Measurements from ENCODE around the gene USP9X.

DNA sequence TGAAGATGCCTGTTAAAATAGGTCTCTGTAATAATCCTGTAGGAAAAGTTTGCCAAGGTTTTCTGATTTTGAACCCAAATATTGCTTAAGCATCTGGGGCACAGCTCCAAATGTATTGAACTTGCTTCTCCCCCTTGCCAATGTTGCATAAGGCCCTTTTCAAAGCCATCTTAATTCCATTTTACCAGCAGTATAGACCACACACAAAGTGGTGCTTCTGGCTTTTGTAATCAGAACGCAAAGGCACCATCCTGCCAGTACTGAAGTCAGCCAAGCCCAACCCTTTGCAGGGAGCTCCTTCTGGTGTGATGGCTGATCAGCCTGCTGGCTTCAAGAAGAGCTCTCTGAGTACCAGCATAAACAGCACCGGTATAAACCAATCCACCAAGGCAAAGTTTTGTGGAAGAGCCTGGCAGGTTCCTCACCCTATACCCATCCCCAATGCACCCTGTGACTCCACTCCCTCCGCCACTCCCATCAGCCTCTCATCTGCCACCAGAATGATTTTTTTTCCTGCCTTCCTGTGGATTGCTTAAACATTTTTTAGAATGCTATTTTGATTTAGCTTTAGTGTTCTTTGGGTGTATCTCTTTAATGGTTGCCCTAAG, 39.2 kb upstream of the USP9X start:
- TF ChIP-seq, protein P1, sequence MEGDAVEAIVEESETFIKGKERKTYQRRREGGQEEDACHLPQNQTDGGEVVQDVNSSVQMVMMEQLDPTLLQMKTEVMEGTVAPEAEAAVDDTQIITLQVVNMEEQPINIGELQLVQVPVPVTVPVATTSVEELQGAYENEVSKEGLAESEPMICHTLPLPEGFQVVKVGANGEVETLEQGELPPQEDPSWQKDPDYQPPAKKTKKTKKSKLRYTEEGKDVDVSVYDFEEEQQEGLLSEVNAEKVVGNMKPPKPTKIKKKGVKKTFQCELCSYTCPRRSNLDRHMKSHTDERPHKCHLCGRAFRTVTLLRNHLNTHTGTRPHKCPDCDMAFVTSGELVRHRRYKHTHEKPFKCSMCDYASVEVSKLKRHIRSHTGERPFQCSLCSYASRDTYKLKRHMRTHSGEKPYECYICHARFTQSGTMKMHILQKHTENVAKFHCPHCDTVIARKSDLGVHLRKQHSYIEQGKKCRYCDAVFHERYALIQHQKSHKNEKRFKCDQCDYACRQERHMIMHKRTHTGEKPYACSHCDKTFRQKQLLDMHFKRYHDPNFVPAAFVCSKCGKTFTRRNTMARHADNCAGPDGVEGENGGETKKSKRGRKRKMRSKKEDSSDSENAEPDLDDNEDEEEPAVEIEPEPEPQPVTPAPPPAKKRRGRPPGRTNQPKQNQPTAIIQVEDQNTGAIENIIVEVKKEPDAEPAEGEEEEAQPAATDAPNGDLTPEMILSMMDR (IDR thresholded peaks at IDR 0.05; ENCODE audit: insufficient read depth, low read length) = no peak
- TF ChIP-seq POLR2AphosphoS5 (IDR thresholded peaks at IDR 0.05; ENCODE audit: low read depth) (no peak), SPI1 (IDR thresholded peaks at IDR 0.05; ENCODE audit: borderline replicate concordance, low read depth) (no peak), GABPA (IDR thresholded peaks at IDR 0.05; ENCODE audit: low read depth) (no peak)
- TF ChIP-seq, protein P2, sequence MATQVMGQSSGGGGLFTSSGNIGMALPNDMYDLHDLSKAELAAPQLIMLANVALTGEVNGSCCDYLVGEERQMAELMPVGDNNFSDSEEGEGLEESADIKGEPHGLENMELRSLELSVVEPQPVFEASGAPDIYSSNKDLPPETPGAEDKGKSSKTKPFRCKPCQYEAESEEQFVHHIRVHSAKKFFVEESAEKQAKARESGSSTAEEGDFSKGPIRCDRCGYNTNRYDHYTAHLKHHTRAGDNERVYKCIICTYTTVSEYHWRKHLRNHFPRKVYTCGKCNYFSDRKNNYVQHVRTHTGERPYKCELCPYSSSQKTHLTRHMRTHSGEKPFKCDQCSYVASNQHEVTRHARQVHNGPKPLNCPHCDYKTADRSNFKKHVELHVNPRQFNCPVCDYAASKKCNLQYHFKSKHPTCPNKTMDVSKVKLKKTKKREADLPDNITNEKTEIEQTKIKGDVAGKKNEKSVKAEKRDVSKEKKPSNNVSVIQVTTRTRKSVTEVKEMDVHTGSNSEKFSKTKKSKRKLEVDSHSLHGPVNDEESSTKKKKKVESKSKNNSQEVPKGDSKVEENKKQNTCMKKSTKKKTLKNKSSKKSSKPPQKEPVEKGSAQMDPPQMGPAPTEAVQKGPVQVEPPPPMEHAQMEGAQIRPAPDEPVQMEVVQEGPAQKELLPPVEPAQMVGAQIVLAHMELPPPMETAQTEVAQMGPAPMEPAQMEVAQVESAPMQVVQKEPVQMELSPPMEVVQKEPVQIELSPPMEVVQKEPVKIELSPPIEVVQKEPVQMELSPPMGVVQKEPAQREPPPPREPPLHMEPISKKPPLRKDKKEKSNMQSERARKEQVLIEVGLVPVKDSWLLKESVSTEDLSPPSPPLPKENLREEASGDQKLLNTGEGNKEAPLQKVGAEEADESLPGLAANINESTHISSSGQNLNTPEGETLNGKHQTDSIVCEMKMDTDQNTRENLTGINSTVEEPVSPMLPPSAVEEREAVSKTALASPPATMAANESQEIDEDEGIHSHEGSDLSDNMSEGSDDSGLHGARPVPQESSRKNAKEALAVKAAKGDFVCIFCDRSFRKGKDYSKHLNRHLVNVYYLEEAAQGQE (IDR thresholded peaks at IDR 0.05; ENCODE audit: insufficient replicate concordance, low read depth) = no peak

Data from HL-60 (cell line).